Activated effector memory CD4-positive, alpha-beta T cell treated with anti-CD3 and anti-CD28 coated beads, Interleukin-2, amount 50 U/mL, for 16 hours (primary cell): Measurements from ENCODE around the gene CHD8.
A peak's percentile ranks its signal among the peaks of the same experiment; 100 is the strongest.
"Not testable (repeated sequence)": the region's sequence is repeated elsewhere in the genome, so short reads cannot be mapped to it uniquely, and the experiment has no call there.

ENCODE experiments used
- DNase-seq: peaks from one replicate; pipeline ENCODE4 v3.0.0-alpha.2; 2020

The CHD8 gene

DNA sequence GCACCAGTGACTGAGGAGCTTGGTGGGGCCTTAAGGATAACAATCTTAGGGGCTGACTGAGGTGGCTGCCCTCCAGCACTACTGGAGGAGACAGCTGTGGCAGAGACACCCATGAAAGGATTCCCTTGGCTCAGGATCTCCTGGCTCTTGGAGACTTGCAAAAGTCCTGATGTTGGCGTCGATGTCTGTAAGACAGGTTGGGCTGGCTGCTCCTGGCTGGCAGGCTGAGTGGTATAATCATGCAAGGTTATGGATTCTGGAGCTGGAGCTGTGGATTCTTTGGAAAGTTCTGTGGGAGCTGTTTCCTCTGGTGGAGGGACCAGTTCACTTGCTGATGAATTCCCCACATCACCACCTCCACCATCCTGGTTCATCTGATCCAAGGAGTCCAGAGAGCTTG is 24.8 kb downstream of the CHD8 start:
- DNase-seq: no peak

DNA sequence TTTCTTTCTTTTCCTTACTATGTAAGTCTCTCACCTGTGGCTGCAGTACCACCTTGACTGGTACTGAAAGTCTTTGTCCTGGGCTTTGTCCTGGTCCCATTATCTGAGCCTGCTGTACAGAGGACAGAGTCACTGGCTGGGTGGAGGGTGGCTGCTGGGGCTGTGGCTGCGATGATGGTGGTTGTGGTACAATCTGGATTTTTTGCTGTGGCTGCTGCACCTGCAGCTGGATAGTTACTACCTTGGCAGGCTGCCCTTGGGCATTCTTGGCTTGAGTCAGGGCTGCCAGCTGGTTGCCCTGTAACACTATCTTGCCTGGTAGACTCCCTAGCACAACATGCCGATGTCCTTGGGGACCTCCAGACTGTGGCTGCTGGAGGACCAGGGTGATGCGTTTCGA is 27.0 kb downstream of the CHD8 start:
- no peak for DNase-seq

- no peak for DNase-seq
Measured at GRCh38 chr14:21426692-21427091, 29.2 kb downstream of the CHD8 start.

GRCh38 chr14:21419528-21419927 is 36.4 kb downstream of the CHD8 start:
- DNase-seq: no peak

DNA sequence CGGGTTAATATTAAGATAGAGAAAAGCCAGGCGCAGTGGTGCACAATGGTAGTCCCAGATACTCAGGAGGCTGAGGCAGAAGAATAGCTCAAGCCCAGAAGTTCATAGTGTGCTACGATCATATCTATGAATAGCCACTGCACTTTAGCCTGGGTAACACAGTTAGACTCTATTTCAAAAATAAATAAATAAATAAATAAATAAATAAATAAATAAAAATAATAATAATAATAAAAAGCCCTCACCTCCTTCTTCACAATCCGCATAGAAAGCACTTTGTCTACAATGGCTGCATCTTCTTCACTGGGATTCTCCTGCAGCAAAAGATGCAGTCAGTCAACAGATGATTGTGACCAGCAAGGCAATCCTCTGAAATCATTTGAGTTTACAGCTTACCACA is 40.6 kb downstream of the CHD8 start:
- no peak for DNase-seq

- DNase-seq: no peak
Measured at GRCh38 chr14:21414137-21414631, 41.7 kb downstream of the CHD8 start.

GRCh38 chr14:21408147-21408546 is 47.8 kb downstream of the CHD8 start:
- no peak for DNase-seq

- no peak for DNase-seq
Measured at GRCh38 chr14:21406213-21406612, 49.7 kb downstream of the CHD8 start.

- no peak for DNase-seq
Measured at GRCh38 chr14:21405097-21405496, 50.8 kb downstream of the CHD8 start.

DNA sequence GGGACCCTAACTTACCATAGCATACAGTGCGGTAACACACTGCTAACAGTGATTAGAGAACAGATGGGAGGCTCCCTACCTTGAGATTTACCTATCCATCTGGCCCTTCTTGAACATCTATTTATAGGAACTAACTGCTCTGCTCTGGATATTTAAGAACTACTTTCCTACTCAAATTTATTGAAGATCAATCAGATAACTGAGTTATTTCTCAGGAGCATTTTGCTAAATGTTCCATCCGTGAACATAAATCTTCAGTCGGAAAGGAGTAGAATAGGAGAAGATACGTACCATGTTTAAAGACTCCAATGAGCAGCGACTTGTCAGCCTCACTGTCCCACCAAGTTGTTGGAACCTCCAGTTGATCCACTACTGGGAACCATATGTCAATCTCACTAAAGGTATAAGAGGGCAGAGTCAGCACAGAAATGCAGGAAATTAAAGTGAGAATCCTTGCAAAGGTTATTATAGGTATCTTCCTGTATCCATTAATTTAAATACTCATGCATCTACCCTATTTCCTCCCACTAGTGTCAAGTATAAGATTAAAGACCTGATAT is 56.5 kb downstream of the CHD8 start:
- DNase-seq: no peak

DNA sequence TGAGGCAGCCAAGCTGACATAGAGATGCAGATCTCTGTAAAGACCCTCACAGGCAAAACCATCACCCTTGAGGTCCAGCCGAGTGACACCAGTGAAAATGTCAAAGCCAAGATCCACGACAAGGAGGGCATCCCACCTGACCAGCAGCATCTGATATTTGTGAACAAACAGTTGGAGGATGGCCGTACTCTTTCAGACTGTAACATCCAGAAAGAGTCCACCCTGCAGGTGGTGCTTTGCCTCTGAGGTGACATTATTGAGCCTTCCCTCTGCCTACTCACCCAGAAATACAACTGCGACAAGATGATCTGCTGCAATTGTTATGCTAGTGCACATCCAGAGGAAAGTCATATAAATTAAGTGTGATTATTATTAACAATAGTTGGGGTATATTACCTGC is 57.0 kb downstream of the CHD8 start:
- DNase-seq: no peak

DNA sequence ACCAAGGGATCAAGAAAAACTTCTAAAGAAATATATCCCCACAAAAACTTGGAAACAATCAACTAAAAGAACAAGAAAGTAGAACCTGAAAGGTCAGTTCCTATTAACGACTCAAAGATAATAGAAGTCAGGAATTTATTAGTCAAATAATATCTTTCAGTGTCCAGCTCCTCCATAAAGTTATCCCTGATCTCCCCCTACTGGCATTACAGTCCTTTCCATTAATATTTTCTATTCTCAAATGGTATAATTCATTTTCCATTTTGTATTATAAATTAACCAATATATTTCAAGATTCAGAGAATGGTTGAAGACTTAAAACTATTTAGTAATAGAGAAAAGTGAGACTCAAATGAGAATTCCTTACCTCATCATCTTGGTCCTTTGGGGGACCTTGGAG is 60.5 kb downstream of the CHD8 start:
- DNase-seq: no peak

GRCh38 chr14:21385188-21385904 is 70.6 kb downstream of the CHD8 start:
- no peak for DNase-seq

DNA sequence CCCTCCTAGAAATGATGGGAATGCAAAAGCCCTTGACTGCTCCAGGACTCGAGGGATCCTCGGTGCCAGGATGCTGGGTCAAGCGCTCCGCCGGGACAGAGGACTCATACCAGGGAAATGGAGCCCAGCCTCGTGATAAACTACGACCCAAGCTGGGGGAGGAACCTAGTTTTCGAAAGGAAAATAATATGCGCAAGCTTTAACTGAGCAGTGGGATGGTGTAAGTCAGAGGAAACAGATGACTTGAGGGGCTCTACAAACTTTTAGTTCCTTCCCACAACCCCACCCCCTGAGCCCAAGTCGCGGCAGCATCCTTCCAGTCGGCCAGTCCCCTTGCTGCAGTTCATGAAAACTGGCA is 71.5 kb downstream of the CHD8 start:
- no peak for DNase-seq

- DNase-seq: peak; percentile 98
Measured at GRCh38 chr14:21383848-21384493, 72.0 kb downstream of the CHD8 start, which contains the start of gene SUPT16H. TSS of gene SUPT16H (minus strand) at chr14:21384019. CDS start at chr14:21383927, 92 bp downstream.

DNA sequence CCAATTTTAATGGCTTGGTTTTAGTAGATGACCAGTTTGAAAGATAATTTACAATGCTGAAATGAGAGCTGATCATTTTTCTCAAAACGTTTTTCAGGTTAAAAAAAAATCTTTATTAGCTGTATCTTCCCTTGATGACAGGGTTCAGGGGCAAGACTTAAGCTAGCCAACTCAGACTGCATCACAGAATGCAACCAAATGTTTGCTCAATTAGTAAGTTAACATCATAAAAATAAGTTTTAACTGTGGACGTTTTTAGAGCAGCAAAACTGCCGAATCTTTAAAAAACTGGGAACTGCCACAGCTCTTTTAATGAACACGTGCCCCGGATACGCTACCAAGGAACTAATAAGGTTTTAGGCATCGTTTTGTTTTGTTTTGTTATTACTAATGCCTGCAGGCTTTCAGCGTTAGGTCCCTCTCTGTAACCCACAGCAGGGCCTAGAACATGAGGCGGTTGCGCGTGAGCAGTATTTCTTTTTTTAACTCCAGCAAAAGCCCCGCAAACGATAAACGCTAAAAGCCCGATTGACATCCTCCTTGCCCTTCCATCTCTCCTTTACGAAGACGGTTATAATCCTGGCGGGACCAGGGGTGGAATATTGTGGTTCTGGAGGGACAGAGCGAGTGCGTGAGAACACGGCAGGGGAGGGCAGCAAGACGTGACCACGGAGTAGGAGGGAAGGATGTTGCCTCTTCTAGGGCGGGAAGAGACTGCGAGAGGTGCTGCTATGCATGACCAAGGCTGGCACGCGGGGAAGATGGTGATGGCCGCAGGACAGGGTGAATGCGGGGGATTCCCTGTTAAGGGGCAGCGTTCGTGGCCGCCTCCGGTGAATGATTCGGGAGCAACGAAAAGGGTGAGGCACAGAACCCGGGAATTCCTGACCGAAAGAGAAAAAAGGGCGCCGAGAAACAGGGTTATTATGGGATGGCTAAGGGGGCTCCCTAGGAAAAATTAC is 72.8 kb downstream of the CHD8 start:
- peak; percentile 82 for DNase-seq

- no peak for DNase-seq
Measured at GRCh38 chr14:21382095-21382494, 73.8 kb downstream of the CHD8 start.

GRCh38 chr14:21379338-21379737 is 76.6 kb downstream of the CHD8 start:
- DNase-seq: no peak

DNA sequence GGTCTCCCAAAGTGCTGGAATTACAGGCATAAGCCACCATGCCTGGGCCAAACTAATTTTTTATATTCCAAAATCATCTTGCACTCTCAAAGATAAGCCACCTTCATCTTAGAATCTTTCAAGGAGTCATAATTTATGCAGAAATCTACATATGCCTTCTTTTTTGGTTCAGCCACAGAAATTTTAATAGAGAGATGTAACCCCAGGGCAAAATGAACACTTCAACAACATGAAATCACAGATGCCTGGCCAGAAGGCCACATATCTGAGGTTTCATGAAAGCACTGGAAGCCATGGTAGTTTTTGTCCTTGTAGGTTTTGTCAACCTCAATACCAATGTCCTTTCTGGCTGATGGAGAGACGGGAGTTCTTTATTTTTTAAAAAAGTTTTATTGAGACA is 81.9 kb downstream of the CHD8 start:
- no peak for DNase-seq

DNA sequence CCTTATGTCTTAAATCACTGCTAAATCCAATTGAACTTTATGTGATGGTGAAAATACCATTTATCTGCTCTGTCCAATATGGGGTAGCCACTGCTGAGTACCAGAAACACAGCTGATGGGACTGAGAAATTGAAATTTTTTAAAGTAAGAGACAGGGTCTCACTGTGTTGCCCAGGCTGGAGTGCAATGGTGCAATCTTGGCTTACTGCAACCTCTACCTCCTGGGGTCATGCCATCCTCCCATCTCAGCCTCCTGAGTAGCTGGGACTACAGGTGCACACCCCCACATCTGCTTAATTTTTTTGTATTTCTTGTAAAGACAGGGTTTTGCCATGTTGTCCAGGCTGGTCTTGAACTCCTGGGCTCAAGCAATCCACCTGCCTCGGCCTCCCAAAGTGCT is 83.1 kb downstream of the CHD8 start:
- DNase-seq: not testable (repeated sequence)

DNA sequence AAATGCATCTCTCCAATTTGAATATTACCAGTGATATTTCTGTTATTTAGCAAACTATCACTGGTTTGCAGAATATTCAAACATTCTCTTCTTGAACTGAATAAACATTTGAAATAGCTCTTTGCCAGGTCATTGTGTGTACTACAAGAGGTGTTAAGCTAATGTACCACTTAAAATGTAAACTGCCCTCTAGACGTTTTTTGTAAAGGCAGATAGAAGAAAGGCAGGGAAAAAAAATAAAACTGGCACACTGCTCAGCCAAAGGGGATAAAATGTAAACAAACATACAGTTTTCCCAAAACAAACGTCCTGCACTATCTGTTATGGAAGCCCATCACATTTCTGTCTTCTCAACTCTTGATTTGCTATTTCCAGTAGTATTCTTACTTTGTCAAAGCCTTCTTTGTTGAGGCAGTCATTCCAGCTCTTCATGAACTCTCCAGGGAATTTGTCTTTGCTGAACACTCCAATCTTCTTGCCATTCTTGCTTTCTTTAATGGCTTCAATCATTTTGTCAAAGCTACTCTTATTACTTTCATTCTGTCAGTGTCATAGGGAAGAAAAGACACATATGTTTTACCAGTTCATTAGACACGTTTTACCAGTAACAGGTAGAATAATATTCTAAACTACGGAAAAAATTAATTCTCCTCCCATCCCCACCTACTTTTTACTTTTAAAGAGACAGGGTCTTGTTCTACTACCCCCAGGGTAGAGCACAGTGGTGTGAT is 85.8 kb downstream of the CHD8 start:
- DNase-seq: no peak

- DNase-seq: no peak
Measured at GRCh38 chr14:21367582-21368144, 88.3 kb downstream of the CHD8 start.
